HS-5 (cell line): ENCODE data around the gene CAB39L.

Experiments
- DNase-seq: peaks from one replicate; pipeline ENCODE4 v3.0.0-alpha.2; 2012; ENCODE audit warnings: low read depth

CAB39L gene

DNA sequence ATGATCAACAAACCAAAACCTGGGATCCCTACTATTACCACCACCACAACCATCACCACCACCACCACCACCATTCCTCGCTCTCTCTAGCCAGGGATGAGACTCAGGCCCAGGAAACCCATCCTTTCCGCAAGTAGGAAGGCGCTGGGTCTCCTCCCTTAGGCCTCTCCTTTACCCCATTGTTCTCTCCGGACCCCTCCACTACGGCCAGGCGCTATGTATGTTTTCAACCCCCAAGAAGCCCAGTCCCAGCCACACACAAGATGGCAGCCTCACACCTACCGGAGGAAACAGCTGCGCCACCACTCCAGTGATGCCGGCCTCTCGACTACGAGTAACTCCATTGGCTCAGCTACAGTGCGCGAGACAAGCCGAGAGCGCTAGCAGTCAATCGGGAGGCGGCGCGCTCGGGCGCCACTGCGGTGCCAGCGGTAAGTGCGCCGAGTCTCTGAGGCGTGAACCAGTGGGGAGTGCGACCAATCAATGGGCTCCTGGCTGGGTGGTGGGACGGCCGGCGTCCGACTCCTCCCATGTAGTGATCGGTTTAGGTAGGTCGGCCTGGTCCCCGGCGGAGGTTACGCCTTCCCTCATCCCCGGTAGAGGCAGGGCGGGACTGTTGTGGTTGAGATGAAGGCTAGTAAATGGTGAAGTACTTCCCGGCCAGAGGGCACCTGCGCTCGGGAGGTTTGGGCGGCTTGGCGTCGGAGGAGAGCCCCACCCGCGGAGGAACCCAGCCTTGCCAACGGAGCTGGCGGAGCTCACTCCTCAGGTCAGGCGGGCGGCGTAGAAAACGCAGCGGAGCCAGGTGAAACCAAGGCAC is at the start of gene CAB39L, which contains the start of gene SETDB2:
CAB39L (minus strand) TSS at position 361 of the 820 bp plus-strand sequence. CDS start 61,154 bp downstream, outside the sequence.
SETDB2 (plus strand) TSS at position 571 of the 820 bp plus-strand sequence. CDS start 7,620 bp downstream, outside the sequence.
- DNase-seq: peak; percentile 83

DNA sequence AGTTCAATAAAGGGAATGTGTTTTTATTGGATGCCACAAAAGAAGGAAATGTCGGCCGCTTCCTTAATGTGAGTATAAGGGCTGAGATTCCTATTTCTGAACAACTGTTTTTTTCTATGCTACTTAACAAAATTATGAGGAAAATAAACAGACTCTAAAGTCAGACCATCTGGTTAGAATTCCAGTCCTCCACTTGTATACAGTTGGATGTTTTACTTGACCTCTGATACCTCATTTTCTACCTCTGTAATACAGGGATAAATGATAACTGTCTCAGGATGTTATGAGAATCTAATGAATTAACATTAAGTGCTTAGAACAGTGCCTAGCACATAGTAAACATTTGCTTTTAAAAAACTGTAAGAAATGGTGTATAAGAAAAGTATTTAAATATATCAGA is 44.7 kb upstream of the CAB39L start:
- no peak for DNase-seq

- no peak for DNase-seq
These were observed 37.9 kb upstream of the CAB39L start for GRCh38 chr13:49481788-49482187.

- DNase-seq: no peak
These were observed 32.7 kb upstream of the CAB39L start for GRCh38 chr13:49476529-49476928.

- no peak for DNase-seq
These were observed 28.3 kb upstream of the CAB39L start for GRCh38 chr13:49472186-49472585.

- DNase-seq: no peak
These were observed 22.5 kb upstream of the CAB39L start for GRCh38 chr13:49466292-49466838.

DNA sequence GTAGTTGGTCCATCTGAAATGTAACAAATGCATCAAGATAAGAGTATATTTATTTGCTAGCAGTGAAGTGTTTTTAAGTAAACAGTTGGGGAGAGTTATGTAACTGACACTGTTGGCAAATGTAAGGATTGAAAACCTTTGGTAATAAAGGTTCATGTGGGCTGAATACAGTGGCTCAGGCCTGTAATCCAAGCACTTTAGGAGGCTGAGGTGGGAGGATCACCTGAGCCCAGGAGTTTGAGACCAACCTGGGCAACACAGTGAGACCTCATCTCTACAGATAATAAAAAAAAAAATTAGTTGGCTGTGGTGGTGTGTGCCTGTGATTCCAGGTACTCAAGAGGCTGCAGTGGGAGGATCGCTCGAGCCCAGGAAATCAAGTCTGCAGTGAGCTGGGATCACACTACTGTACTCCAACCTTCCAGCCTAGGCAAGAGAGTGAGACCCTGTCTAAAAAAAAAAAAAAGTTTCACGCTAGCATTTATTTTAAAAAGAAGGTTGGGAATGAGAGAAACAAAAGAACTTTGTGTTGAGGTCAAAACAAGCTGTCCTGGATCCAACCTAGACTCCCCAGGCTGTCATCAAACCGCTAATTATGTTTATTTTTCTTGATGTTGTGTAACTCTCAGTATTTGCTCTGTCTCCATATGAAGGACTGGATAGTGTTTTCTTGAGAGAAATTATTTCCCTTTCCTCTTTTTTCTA is 20.9 kb upstream of the CAB39L start:
- no peak for DNase-seq

- no peak for DNase-seq
These were observed 20.2 kb upstream of the CAB39L start for GRCh38 chr13:49464085-49464484.

GRCh38 chr13:49459580-49459979 is 15.7 kb upstream of the CAB39L start:
- DNase-seq: no peak

DNA sequence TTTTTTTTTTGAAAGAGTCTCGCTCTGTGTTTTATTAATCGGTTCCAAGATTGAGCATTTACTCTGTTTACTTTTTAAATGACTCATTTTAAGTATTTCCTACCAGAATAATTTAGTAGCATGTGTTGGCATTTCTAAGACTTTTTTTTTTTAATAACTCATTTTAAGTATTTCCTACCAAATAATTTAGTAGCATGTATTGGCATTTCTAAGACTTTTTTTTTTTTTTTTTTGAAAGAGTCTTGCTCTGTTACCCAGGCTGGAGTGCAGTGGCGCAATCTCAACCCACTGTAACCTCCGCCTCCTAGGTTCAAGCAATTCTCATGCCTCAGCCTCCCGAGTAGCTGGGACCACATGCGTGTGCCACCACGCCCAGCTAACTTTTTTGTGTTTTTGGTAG is 13.4 kb upstream of the CAB39L start:
- no peak for DNase-seq

DNA sequence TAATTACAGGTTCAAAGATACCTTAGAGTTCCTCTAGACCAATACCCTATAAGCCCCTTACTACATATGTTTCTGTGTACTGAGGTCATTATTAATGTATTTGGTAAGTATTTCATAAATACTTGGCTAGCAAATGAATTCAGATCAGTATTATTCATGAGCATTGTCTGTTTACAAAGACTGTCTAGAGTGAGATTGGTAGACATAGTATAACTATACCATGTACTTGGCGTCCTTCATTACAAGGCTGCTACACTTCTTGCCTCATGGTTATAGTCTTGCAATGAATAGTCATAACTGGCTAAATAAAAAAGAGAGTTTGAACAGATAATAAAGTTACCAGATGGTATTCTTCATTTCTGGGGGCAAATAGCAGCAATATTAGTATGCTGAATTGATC is 12.3 kb upstream of the CAB39L start:
- no peak for DNase-seq

DNA sequence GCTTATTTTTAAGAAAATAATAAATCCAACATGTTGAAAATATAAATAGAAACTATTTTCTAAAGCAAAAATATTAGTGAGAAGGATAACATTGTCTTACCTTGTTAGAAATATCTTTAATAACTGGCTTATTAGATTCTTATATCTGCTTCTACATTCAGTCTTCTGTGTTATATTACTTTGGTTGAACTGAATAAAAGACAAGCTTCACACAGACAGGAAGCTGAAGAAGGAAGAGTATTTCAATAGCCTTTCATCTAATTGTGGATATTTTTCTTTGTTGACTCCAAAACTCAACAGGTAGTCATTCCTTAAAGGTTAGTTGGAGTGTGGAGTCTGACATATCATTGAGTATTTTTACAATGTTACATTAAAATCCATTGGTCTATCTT is 11.1 kb upstream of the CAB39L start:
- DNase-seq: no peak

GRCh38 chr13:49454388-49455006 is 10.6 kb upstream of the CAB39L start:
- DNase-seq: no peak

DNA sequence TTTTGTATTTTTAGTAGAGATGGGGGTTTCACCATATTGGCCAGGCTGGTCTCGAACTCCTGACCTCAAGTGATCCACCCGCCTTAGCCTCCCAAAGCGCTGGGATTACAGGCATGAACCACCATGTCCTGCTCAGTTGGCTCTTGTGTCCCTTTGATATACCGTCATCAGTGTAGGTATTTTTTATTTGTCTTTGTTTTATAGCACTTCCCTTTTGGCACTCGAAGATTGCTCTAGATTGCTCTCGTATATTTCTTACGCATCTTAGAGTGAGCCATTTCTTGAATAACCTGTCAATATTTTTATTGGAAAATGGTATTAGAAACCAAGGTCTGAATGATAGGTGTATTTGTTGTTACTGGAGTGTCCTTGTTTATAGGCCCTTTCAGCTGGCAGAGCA is 9.6 kb upstream of the CAB39L start:
- DNase-seq: no peak

DNA sequence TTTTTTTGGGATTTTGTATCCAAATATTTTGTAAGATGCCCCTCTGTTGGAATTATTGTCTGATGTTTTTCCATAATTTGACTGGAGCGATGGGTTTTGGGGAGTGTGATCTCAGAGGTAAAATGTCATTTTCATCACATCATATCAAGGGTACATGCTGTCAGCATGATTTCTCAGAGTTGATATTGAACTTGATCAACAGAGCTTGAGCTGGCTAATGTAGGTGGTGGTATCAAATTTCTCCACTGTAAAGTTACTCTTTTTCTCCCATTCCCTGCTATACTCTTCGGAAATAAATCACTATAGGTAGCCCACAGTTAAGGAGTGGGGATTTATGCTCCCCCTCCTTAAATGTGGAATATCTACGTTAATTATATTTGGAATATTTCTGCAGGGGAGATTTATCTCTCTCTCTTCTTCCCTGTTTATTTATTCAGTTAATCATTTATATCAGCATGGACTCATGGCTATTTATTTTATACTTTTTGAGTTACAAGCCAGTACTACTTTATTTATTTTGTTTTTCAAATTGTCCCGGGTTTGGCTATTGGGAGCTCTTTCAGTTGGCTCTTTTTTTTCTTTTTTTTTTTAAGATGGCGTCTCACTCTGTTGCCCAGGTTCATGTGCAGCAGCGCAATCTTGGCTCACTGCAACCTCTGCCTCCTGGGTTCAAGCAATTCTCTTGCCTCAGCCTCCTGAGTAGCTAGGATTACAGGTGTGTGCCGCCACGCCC is 9.0 kb upstream of the CAB39L start:
- DNase-seq: no peak

- DNase-seq: no peak
These were observed 6.4 kb upstream of the CAB39L start for GRCh38 chr13:49450105-49450819.

DNA sequence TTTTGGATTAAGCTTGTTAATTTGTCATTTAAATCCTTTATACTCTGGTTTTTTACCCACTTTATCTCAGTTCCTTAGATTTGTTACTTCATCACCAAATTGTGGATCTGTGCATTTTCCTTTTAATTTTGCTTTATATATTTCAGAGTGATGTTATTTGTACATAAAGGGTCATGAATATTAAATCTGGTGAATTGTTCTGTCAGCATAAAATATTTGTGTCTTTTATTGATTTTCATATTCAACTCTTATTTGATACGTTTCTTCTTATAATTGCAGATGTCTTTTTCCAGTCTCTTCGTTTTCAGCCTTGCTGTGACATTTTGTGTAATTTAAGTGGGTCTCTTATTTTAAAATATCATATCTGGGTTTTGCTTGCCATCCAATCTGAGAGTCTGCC is 4.9 kb upstream of the CAB39L start:
- DNase-seq: no peak

DNA sequence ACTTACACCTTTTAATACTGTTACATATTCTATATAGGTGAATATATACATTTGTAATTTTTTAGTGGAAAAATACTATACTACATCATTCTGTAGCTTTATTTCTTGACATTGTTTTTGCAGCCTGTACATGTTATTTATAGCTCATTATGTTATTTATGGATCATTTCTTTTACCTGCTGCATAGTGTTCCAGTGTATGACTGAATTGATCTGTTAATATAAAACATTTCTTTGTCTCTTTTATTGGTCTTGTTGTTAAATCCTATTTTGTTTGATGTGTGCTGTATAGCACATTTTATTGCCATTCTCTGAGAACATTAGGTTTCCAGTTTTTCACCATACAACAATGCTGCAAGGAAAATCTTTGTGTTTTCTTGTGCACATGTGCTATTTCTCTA is 2.6 kb upstream of the CAB39L start:
- no peak for DNase-seq

DNA sequence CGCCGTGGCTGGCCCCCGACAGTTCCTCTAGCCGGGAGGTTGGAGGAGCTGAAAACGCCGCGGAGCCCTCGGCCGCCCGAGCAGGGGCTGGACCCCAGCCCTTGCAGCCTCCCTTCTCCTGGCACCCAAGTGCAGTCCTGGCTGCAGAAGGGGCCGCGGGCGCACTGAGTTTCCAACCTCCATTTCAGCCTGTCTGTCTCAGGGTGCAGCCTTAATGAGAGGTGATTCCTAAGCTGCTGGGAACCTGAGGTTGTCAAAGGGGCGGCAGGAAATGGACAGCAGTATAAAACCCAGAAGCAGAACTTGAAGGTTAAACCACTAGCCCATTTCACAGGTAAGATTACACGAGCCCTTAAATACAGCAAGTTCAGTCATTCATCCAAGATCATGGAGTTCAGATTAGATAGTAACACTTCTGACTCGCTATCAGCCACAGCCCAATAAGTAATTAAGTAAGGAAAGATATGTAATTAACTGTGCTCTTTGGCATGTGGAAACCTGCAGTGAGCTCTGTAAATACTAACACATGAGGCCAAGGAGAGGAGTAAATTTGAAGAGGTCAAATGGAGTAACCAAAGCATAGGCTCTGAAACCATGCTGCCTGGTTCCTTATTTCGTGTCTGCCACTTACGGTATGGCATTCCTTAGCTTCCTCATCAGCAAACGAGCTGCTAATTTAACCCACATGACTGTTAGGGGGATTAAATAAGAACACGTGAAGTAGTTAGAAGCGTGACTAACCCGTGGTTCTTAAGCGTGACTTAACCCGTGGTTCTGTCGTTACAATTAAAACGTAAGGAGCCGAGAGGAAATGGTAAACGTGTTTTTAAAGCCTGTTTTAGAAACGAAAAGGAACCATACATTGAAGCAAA is 896 bp upstream of the CAB39L start:
- peak; percentile 24 for DNase-seq

- peak; percentile 2 for DNase-seq
These were observed 534 bp downstream of the CAB39L start for GRCh38 chr13:49443357-49443703.
